ENCODE measurements around the gene THADA.
"Not testable (repeated sequence)": the region's sequence is repeated elsewhere in the genome, so short reads cannot be mapped to it uniquely, and the experiment has no call there.

Gene THADA

DNA sequence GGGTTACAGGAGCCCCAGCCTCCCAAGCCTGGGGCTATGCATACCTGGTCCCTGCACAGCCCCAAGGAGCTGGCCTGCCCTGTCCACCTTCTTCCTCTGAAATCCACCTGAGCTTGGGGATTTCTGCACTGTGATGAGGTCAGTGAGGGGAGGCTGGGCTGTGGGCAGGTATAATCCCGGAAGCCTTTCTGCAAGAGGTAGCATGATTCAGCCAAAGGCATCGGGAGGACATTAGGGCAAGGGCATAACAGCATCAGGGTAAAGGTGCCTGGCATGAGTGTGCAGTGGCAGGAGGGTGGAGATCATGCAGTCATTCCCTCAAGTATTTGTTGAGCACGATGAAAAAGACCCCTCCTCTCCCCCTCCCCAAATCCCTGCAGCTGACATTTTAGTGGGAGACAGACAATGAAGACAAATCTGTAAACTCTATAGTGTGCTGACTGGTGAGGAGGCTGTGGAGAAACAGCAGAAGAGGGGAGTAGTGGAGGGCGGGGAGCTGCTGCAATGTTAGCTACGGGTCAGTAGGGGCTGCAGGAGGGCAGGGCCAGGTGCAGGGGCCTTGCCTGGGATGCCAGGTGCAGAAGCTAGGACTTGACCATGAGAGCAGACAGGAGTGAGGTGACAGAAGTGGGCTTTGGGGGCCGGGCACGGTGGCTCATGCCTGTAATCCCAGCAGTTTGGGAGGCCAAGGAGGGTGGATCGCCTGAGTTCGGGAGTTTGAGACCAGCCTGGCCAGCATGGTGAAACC is 388.1 kb downstream of the THADA start:
- no peak for DNase-seq (ENCODE audit: low read depth)

DNA sequence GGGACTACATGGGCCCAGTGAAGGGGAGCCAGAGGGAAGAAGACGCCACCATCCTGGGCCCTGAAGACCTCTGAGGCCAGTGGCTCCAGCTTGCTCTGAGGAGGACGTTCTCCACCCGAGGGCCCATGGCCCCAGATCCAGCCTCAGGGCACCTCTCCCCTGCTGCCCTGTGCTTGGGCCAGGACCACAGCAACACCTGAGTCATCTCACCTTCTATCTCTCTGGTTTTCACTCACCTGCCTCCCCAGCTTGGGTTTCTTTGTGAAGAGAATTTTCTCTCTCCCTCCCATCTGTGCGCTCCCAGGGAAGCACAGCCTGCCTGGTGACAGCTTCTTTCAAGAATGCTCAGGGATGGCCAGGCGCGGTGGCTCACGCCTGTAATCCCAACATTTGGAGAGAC is 389.2 kb downstream of the THADA start:
- no peak for DNase-seq (ENCODE audit: low read depth)

DNA sequence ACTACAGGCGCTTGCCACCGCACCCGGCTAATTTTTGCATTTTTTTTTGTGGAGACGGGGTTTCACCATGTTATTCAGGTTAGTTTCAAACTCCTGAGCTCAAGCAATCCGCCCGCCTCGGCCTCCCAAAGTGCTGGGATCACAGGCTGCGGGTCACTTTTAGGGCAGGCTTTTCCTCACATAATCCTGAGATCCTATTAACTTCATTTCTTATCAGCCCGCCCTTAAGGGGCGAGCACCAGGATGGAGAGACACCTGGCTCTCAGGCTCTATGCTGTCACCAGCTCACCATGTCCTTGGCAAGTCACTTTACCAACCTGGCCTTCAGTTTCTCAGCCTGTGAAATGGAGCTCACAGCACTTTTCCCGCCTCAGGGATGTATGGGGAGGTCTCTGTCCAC is 392.5 kb downstream of the THADA start:
- DNase-seq (ENCODE audit: low read depth), result no peak

DNA sequence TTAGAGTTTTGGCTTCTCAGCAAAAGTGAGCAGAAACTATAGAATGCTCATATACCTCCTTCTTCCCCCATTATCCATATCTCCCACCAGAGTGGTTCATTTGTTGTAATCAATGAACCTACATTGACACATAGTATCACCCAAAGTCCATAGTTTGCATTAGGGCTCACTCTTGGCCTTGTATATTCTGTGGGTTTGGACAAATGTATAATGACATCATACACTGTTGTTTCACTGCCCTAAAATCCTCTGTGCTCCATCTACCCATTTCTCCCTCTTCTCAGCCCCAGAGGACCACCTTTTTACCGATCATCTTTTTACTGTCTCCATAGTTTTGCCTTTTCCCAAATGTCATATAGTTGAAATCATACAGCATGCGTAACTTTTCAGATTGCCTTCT is 393.5 kb downstream of the THADA start:
- no peak for DNase-seq (ENCODE audit: low read depth)

DNA sequence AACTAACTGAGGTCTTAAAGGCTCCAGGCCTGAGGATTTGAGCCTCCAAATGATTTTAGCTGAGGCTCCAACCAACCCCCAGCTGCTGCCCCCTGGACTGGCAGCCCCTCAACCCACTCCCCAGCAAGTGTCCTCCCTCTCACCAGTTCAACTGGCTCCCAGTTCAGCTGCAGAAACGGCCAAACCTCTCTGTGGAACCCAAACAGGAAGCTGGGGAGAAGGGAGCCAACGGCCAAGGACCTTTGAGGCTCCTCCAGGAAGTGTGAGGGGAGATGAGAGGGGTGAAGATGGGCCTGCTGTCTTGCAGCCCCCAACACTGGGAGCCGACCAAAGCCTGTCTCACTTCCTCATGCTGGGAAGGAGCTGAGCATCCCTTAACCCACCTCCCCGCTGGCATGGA is 394.3 kb downstream of the THADA start:
- DNase-seq (ENCODE audit: low read depth), result no peak

DNA sequence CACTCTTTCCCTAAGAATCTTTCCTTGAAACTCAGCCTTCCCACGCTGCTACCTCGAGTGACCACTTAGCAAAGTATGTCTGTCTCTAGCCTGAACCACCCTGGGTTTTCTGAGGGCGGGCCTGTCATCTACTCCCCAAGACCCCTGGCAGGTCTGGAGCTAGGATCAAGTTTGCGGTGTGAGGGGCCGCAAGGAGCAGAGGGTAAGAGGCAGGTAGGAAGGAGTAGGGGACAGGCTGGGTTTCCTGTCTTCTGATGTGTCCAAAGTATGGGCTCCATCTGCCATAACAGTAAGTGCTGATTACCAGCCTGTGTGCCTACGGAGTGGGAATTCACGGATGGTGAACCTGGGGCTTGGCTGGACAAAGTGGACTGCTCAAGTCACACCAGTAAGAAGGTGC is 394.8 kb downstream of the THADA start:
- no peak for DNase-seq (ENCODE audit: low read depth)

DNA sequence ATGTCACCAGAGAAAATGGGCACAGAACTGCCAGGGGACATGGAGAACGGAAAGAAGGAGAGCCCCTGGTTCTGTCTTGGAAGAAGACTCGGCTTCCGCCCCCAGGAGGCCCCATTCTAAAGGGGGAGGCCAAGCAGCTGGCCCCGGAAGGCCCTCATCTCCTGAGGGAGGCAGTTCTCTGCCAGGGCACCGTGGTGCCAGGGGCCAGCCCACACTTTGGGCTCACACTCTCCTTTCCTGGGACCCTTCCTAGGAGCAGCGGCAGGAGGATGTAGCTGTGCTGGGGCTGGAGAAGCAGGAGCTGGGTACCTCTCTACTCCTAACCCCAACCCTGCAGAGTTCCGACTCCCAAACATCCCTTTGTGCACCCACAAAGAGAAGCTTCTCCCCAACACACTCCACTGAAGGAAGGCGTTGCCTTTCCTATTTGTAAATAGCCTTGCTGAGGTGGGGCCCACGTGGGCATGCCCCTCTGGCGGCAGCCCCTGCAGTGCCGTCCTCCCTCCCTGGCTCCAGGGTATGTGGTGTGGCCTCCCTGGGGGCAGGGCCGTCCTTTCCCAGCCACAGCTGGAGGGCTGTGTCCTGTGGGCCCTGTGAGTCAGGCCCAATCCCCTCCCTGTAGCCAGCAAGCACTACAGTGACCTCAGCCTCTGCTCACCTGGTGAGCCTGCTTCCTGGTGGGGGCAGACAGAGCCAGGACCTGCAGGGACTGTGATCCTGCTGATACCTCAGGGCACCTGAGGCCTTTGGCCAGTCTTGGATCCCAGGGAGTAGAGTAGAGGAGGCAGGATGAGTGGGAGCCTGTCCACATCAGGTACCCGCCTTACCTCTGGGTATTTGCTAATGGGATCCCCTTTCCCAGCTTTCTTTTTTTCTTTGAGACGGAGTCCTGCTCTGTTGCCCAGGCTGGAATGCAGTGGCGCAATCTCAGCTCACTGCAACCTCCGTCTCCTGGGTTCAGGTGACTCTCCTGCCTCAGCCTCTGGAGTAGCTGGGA is 396.0 kb downstream of the THADA start:
- no peak for DNase-seq (ENCODE audit: low read depth)

DNA sequence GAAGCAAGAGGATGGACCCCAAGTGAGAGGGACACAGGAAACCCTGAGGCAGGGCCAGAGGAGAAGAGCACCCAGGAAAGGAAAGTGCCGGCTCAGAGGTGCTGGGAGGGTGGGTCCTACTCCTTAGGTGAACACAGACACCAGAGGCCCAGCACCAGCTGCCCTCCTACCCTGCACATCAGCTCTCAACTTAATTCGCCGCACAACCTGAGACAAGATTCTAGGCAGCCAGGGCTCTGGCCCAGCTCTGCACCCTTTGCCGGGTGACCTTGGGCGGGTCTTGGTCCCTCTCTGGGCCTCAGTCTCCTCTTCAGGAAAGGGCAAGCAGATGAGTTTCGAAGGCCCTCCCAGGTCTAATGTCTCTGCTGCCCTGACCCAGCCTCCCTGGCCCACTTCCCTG is 397.6 kb downstream of the THADA start:
- DNase-seq (ENCODE audit: low read depth), result no peak

DNA sequence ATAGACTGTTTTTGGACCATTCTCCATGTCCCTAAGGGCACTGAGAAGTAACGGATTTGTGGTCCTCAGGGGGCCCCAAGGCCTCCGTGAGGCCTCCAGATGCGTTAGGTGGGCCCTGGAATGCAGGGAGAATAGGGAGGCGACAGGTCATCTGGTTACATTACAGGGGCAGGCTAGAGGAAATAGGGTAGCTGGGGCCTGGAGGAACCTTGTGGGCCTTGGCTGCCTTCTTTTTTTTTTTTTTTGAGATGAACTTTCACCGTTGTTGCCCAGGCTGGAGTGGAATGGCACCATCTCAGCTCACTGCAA is 398.3 kb downstream of the THADA start:
- no peak for DNase-seq (ENCODE audit: low read depth)

DNA sequence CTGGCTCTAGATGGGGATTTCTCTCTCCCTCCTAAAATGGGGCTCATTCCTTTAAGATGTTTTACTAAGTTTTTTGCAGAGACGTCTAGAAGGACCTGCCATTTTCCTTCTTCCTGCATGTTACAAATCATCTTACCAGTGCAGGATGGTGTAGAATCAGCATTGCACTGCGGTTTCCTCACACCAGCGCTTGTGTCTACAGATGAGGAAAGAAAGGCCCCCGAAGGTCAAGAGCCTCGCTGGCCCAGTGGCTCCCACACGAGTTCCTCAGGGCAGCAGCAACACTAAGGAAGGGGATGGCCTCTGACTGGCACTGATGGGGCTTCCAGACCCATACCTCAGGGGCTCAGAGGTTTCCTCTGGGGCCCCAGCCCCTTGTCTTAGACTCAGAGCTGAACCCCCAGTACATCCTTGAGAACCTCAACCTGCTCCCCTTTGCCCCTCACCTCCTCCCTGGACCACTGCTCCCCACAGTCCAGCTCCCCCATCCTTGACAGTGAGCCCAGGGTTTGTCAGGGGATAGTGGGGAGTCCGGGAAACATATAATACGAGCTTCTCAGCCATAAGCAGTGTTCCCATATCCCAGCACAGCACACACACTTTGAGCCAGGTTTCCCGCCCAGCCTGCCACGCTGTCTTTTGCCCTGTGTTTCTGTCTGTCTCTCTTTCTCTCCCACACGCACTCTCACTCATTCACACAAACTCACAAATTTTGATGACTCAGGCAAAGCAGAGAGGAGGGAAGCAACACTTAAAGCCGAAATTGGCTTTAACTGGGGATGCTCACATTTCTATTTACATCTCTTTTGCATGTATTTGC is 398.9 kb downstream of the THADA start:
- DNase-seq (ENCODE audit: low read depth), result no peak

DNA sequence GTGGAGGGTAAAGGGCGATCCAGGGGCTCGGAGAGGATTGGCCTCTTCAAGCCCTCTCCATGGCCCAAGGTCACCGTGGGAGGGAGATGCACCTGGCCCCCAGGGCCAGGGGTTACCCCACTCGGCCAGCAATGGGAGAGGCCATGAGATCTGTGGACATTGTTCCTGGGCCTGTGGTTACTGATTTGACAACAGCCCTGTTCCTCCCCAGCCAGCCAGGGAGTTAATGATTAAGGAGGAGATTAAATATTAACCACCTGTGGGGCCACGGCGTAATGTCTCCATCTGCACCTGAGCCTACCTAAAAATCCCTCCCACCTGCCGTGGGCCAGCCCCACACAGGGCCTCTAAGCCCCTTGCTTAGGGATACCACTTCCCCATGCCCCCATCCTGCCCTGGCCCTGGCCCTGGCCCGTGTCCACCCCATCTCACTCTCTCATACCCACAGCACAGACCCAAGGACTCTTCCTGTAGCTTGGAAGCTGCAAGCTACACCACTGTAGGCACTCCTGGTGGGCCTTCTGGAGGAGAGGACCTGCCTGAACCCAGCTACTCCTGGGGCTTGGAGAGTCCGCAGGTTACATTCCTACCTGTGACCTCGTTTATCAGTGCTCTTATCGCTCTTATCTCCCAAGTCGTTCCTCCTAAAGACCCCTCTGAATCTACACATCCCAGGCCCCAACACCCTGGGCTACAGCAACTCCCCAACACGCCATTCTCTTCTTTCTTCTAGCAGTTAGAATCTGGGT is 401.5 kb downstream of the THADA start:
- no peak for DNase-seq (ENCODE audit: low read depth)

DNA sequence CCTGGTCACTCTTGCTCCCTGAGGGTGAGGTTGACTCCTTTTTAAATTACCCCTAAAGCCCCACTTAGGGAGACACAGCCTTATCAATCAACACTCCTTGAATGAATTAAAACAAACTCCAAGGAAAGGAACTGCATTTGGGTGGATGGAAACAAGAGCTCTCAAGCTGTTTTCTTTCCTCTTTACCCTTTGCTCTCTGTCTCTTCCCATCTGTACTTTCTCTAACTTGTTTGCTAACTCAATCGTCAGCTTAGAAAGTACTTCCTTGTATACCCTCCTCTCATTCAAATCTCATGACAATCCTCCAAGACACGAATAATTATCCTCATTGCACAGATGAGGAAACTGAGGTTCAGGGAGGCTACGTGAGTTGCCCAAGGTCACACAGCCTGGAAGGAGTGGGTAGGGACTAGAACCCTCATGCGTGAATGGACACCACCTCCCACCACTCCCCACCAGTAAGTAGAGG is 402.2 kb downstream of the THADA start:
- no peak for DNase-seq (ENCODE audit: low read depth)

DNA sequence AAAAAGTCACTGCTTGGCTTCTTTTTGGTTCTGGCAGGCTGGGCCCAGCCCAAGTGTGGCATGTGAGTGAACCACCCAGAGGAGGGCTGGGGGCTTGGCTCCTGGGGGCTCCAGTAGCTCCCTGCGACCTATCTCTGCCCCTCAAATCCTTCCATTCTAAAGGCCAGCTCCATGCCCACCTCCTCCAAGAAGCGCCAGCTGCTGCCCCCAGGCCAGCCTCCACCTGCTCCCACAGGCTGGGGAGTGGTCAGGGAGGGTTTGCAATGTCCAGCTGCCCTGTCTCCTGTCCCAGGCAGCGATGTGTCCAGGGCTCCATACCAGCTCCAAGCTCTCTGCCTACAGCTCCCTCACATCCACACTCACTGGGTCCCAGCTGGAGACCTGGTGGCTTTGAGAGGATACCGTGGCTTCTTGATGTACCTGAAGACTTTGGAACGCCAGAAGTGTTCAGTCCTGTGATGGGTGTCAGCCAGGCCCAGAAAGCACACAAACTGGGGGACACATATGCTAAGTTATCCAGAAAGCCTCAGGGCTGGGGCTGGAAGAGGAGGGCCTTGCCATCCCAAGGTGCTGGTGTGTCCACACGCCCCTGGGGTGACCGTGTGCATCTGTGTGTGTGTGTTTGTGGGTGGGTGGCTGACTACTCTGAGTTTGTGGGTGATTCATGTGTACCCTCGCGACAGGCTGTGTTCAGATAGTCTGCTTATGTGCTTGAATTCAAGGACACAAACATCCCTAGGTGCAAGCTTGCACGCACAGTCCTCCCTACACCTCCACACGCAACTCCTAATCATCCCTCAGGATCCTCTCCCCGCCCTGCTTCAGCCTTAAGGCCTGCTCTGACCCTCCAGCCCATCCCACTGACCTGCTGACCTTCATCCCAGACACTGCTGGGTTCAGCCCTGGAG is 402.8 kb downstream of the THADA start:
- DNase-seq (ENCODE audit: low read depth), result no peak

DNA sequence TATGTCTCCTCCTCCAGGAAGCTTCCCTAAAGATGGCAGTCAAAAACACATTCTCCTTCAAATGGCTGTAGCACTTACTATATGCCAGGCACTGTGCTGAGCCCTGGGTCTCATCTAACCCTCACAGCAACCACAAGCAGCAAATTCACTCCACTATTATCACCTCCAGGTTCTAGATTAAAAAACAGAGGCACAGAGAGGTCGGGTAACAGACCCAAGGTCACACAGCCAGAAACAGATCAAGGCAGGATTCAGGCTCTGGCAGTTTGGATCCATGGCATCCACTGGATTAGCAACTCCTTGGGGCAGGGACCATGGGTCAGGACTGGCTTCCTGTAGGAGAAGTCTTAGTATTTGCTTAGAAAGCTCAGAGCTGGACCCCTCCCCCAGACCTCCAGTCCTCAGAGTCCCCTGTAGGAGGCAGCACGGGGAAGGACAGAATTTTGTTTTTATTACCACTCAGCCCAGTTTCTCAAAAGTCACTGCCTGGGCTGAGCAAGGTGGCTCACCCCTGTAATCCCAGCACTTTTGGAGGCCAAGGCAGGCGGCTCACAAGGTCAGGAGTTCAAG is 403.8 kb downstream of the THADA start:
- no peak for DNase-seq (ENCODE audit: low read depth)

DNA sequence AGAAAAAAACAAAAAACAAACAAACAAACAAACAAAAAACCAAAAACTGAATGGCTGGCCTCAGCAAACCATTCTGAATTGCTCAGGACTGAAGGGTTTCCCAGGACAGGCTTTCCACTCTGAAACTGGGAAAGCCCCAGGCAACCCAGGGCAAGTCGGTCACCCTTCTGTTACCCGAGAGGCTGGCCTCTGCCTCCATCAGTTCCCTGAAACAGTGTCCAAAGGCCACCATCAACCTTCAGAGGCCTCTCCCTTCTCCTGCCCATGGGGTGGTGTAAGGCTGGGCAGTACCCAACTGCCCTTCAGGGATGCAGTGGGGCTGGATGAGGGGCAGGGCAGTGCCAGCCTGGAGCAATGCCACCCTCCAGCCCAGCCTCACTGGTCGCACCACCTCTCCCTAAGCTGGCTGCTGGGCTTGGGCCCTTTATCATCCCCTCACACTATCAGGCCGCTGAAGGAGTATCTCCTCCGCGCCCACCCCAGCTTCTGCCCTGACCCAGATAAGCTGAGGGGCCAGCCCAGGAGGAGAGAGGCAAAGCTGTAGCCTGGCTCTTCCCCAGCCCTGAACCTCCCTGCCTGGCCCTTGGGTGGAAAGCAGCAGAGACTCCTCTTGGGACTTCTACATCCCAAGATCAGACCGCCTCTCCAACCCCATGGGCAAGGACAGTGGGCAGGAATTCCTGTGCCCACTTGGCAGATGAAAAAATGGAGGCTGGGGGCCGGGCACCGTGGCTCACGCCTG is 405.4 kb downstream of the THADA start:
- no peak for DNase-seq (ENCODE audit: low read depth)

DNA sequence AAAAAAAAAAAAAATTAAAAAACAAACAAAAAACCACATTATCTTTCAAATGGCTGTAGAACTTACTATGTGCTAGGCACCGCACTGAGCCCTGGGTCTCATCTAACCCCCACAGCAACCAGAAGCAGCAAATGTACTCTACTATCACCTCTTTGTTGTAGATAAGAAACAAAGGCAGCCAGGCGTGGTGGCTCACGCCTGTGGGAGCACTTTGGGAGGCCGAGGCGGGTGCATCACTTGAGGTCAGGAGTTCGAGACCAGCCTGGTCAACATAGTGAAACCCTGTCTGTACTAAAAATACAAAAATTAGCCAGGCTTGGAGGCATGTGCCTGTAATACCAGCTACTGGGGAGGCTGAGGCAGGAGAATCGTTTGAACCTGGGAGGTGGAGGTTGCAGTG is 406.0 kb downstream of the THADA start:
- not testable (repeated sequence) for DNase-seq (ENCODE audit: low read depth)

DNA sequence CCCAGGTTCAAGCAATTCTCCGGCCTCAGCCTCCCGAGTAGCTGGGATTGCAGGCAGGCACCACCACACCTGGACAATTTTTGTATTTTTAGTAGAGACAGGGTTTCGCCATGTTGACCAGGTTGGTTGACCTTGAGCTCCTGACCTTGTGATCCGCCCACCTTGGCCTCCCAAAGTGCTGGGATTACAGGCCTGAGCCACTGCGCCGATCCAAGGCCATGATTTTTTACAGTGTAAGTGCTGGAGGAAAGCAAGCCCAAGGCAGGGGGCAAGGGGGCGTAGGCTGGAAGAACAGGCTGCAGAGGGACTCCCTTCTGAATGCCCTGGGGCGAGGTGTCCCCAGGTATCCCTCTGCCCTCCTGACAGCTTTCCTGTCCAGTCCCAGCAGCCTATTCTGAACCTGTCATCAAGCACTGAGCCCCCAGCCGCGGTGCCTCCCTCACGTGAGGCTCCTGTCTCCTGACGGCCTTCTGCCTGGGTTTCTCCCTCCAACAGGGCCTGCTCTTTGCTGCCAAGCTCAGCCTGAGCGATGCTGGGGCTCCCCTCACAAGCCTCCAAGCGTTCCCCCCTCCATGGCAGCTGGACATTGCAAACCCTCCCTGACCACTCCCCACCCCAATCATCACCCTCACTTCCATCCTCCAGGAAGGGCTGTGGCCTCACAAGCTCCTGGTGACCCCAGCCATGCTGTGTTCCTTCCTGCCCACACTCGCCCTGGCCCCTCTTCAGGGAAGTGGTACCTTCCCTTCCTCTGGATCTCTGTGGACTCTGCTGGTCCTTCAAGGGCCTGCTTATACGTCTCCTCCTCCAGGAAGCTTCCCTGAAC is 407.1 kb downstream of the THADA start:
- no peak for DNase-seq (ENCODE audit: low read depth)

DNA sequence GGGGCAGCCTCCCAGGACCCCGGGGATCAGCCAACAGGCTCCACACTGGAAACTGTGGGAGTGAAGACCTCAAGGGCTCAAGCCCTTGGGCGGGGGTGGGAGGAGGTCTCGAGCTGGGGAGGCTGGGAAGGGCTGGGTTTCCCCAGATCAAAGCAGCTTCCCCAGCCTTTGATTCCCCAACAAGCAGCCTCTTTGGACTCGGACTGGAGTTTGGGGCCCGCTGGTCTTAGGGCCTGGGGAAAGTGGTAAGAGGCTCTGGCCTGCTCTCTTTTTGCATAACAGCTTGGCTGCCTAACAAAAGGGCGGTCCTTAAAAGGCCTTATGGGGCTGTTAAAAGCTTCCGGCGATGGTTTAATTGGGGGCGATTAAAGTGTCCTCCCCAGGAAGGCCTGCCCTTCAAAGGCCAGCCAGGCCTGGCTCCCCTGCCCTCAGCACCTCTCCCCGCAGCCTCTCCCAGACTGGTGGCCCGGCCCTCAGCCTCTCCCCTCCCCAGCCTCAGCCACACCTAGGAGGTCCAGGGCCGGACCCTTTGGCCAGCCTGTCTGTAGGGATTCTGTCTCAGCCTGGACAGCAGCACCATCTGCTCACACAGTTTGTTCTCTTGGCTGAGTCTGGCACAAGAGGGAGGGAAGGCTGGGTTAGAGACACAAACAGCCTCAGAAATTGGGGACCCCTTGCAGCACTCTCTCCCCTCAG is 409.0 kb downstream of the THADA start:
- DNase-seq (ENCODE audit: low read depth), result no peak
